GM12878 (cell line): ENCODE measurements around the gene CAPN15. TPM values are rescaled to one million over a fixed set of nuclear protein-coding genes. Genes with fewer than 3 reads are reported as not detected.

Experiments used
- ATAC-seq: fragments of 200-7000 bp; cut with Tn5 transposase; 3 replicates; pipeline ENCODE4 v1.9.1; 2020; ENCODE audit warnings: mild to moderate bottlenecking, moderate library complexity
- BruUV-seq: library from RNA; stranded (reverse); fragments of 400-500 nt; replicated peaks from 2 replicates; lab custom pipeline; 2021; lab: Mats Ljungman, UMichigan
- CTCF ChIA-PET: fragments of 300-600 bp; sonication (Branson Sonifier 250); formaldehyde crosslinking; extraction: SDS; loops from one replicate; lab custom pipeline; 2021; ENCODE audit warnings: inconsistent platforms; lab: Yijun Ruan, JAX
- POLR2A ChIA-PET: fragments of 350-600 bp; formaldehyde crosslinking; extraction: SDS; loops from one replicate; lab custom pipeline; 2021; ENCODE audit warnings: inconsistent platforms; lab: Charles Lee
- RAD21 ChIA-PET: fragments of 300-600 bp; sonication (Branson Sonifier 250); formaldehyde crosslinking; loops from one replicate; lab custom pipeline; 2023; ENCODE audit warnings: antibody characterized with exemption; ENCODE audit not compliant: unreplicated experiment; lab: Charles Lee
- SMC1A ChIA-PET: fragments of 300-600 bp; sonication (Branson Sonifier 250); formaldehyde crosslinking; loops from one replicate; lab custom pipeline; 2023; ENCODE audit not compliant: unreplicated experiment, uncharacterized antibody; lab: Charles Lee
- DNase-seq: peaks from one replicate; pipeline ENCODE4 v3.0.0-alpha.2; 2011; ENCODE audit warnings: low read depth, low spot score
- FAIRE-seq: peaks from 3 replicates; lab custom pipeline; 2011; peaks lifted over from hg19 to GRCh38; lab: Jason Lieb, UNC
- H2AFZ ChIP-seq: 2 replicates; pipeline ENCODE4 v1.6.0; 2011; ENCODE audit warnings: low read depth, low read length, control low read depth; ENCODE audit not compliant: control insufficient read depth
- H3K27ac ChIP-seq: 2 replicates; pipeline ENCODE4 v1.5.1; 2011; ENCODE audit warnings: control low read depth; ENCODE audit not compliant: control insufficient read depth, insufficient read depth
- H3K27me3 ChIP-seq, 2 experiments: replicated peaks in 1 of 2; 2 replicates each; pipeline versions ENCODE4 v1.6.0 to v1.6.1; 2011; ENCODE audit warnings: low read length in 1 of 2; ENCODE audit not compliant: control insufficient read depth in 2 of 2, insufficient read depth in 2 of 2
- H3K36me3 ChIP-seq, 2 experiments: 2 replicates each; pipeline ENCODE4 v1.5.1; 2011; ENCODE audit warnings: low read length in 1 of 2; ENCODE audit not compliant: control insufficient read depth in 2 of 2, insufficient read depth in 2 of 2
- H3K4me1 ChIP-seq: 2 replicates; pipeline ENCODE4 v1.6.1; 2011; ENCODE audit warnings: mild to moderate bottlenecking, low read length, moderate library complexity, mixed read lengths; ENCODE audit not compliant: control insufficient read depth, insufficient read depth
- H3K4me2 ChIP-seq: 2 replicates; pipeline ENCODE4 v1.6.0; 2011; ENCODE audit warnings: control low read depth; ENCODE audit not compliant: control insufficient read depth, insufficient read depth
- H3K4me3 ChIP-seq: fragments of 200-600 bp; sonication (generic); 2 replicates; pipeline ENCODE4 v1.5.1; 2016
- H3K79me2 ChIP-seq: 2 replicates; pipeline ENCODE4 v1.6.0; 2011; ENCODE audit warnings: low read length; ENCODE audit not compliant: control insufficient read depth, insufficient read depth
- H3K9ac ChIP-seq: 2 replicates; pipeline ENCODE4 v1.8.0; 2011; ENCODE audit warnings: low read length, control low read depth, mixed read lengths; ENCODE audit not compliant: control insufficient read depth, insufficient read depth
- H3K9me3 ChIP-seq: replicated peaks from 3 replicates; pipeline ENCODE4 v1.5.1; 2011; ENCODE audit warnings: mild to moderate bottlenecking, low read length; ENCODE audit not compliant: control insufficient read depth, insufficient read depth
- H4K20me1 ChIP-seq: 2 replicates; pipeline ENCODE4 v1.6.0; 2011; ENCODE audit not compliant: control insufficient read depth, insufficient read depth
- CBX5 ChIP-seq: sonication (generic); IDR thresholded peaks from 2 replicates; pipeline ENCODE4 v1.6.1; 2016; ENCODE audit warnings: low read depth, moderate library complexity, mild to moderate bottlenecking, inconsistent platforms
- CHD4 ChIP-seq: fragments of 200-600 bp; sonication (generic); IDR thresholded peaks from 2 replicates; pipeline ENCODE4 v1.6.1; 2016; ENCODE audit warnings: mild to moderate bottlenecking
- CUX1 ChIP-seq: IDR thresholded peaks from 2 replicates; pipeline ENCODE4 v1.6.1; 2012; ENCODE audit warnings: improper control_type of control experiment, low read depth, low read length; ENCODE audit not compliant: insufficient replicate concordance
- FOS ChIP-seq: IDR thresholded peaks from 3 replicates; pipeline ENCODE4 v1.6.1; 2011; ENCODE audit warnings: borderline replicate concordance; ENCODE audit not compliant: insufficient read length; ENCODE audit errors: extremely low read depth
- MTA2 ChIP-seq: fragments of 450-650 bp; IDR thresholded peaks from 2 replicates; pipeline ENCODE4 v1.6.1; 2016; ENCODE audit warnings: low read depth, mild to moderate bottlenecking, moderate library complexity
- MTA3 ChIP-seq: IDR thresholded peaks from 2 replicates; pipeline ENCODE4 v1.6.1; 2012; ENCODE audit warnings: low read length, inconsistent platforms, borderline replicate concordance
- NFIC ChIP-seq: IDR thresholded peaks from 2 replicates; pipeline ENCODE4 v1.6.1; 2012; ENCODE audit warnings: low read depth, mild to moderate bottlenecking, inconsistent platforms, low read length, moderate library complexity
- RCOR1 ChIP-seq: conservative IDR thresholded peaks from 2 replicates; pipeline ENCODE4 v1.6.1; 2012; ENCODE audit warnings: low read depth, low read length, improper control_type of control experiment
- USF1 ChIP-seq: IDR thresholded peaks from 2 replicates; pipeline ENCODE4 v1.6.1; 2011; ENCODE audit warnings: borderline replicate concordance, low read depth, mild to moderate bottlenecking, moderate library complexity, mixed read lengths, low read length; ENCODE audit not compliant: insufficient read depth; ENCODE audit errors: extremely low read length
- ZBTB4 ChIP-seq: fragments of 450-650 bp; formaldehyde crosslinking; IDR thresholded peaks from 2 replicates; pipeline ENCODE4 v1.4.0; 2022; ENCODE audit warnings: mild to moderate bottlenecking, moderate library complexity
- WGBS: methylation state at CpG from one replicate; pipeline ENCODE4 v1.1.6; 2016; ENCODE audit warnings: low lambda C conversion rate; ENCODE audit not compliant: insufficient replicate concordance, insufficient coverage; ENCODE audit errors: missing lambda C conversion rate; 5-methylcytosine and 5-hydroxymethylcytosine counted together
- in situ Hi-C: fragments of 300-500 bp; cut with MboI; formaldehyde crosslinking; loops from 9 replicates; pipeline ENCODE4 v1.14.3; 2018; ENCODE audit warnings: mixed read lengths
- intact Hi-C: fragments of 100-400 bp; cut with micrococcal nuclease; formaldehyde crosslinking; loops from one replicate; pipeline ENCODE4 v1.14.2; 2022; ENCODE audit not compliant: unreplicated experiment
- polyA plus RNA-seq, 11 experiments: library from polyadenylated mRNA; depleted of rRNA in 4 of 11; unstranded in 6 of 11; stranded (reverse) in 5 of 11; fragments of >200 nt; fragmentation: Nextera tagmentation in 4 of 11; fragmentation: Illumina TruSeq in 1 of 11; extraction: Ambion mirVana in 4 of 11; extraction: Trizol in 1 of 11; gene quantifications; 1 replicate in 1 of 11; 2 replicates in 10 of 11; pipeline versions ENCODE4 v1.2.1 to v1.2.3, GENCODE V29; 2011 to 2016; ENCODE audit warnings: inconsistent platforms in 2 of 11, missing spikeins in 2 of 11, low read depth in 1 of 11
- total RNA-seq, 4 experiments: library from RNA; depleted of rRNA in 3 of 4; stranded (reverse); fragments of >200 nt in 3 of 4; fragmentation: Illumina TruSeq in 1 of 4; extraction: Trizol in 1 of 4; gene quantifications; 2 replicates each; pipeline versions ENCODE4 v1.2.1 to v1.2.3, GENCODE V29; 2013 to 2021

Gene CAPN15
- total and polyA plus RNA-seq, 10 of the 15 experiments (the other 5 are each of a cell fraction or from before 2014, with no cell fraction given) = 0.40 to 78.5 (median 8.3) TPM

- H3K4me1 ChIP-seq = peaks cover 19% of the 10 kb centered on the region
- H3K36me3 ChIP-seq = no peaks in the 10 kb centered on the region
- ChIA-PET CTCF (interaction anchor here (1.1 to 1.2 kb wide), 2 partner anchors 34 to 42 kb away, joined by 3 read pairs; no protein-coding TSS in a partner anchor), POLR2A (interaction anchor here (0.5 to 1.3 kb wide), 7 partner anchors 21 to 187 kb away, joined by 3 to 7 read pairs (median 4); partner anchors contain the start of gene CAPN15), RAD21 (interaction anchor here (1.4 kb wide), 1 partner anchor 42 kb away, joined by 4 read pairs; no protein-coding TSS in a partner anchor), SMC1A (interaction anchor here (0.7 kb wide), 1 partner anchor 42 kb away, joined by 3 read pairs; no protein-coding TSS in a partner anchor)
- BruUV-seq = no TSS peak
- DNase-seq (no peak), FAIRE-seq (no peak), ATAC-seq (no peak)
- peak overlapping the region; percentile 76 for H3K4me2 ChIP-seq
- H3K9ac ChIP-seq = peak overlapping the region; percentile 65
- peak overlapping the region; percentile 40; the same call in 1 of the 2 replicates for H2AFZ ChIP-seq
- no peaks in the 10 kb centered on the region for H4K20me1 ChIP-seq
- H3K9me3 ChIP-seq = no peaks in the 10 kb centered on the region
- H3K4me3 ChIP-seq = peak overlapping the region; percentile 13; the same call in 1 of the 2 replicates
- WGBS = 84% methylated on average over 35 of the region's 35 CpGs
- H3K27ac ChIP-seq = peak overlapping the region; percentile 79
- intact Hi-C loops = loop anchor here (5.0 kb wide), 1 partner anchor 40 kb away; the partner anchor contains the start of gene CAPN15
- H3K79me2 ChIP-seq = peaks cover 6% of the 10 kb centered on the region
- in situ Hi-C loops = loop anchor here (5.0 kb wide), 1 partner anchor 35 kb away; no protein-coding TSS in a partner anchor
- H3K27me3 ChIP-seq = no peaks in the 10 kb centered on the region
- TF ChIP-seq CUX1 = no peak
- no peak for TF ChIP-seq RCOR1
- no peak for TF ChIP-seq CBX5
- no peak for TF ChIP-seq MTA2
- TF ChIP-seq CHD4 = no peak
- TF ChIP-seq MTA3 = no peak
- no peak for TF ChIP-seq NFIC
- TF ChIP-seq ZBTB4 (CRISPR knock-in tag) = no peak
- TF ChIP-seq FOS = no peak
- TF ChIP-seq USF1 = no peak
Observed at GRCh38 chr16:567373-568256, 40.1 kb downstream of the CAPN15 start.
